HG02678 (cell line): ENCODE data around the gene TRAP1.
"Not testable (repeated sequence)": the region's sequence is repeated elsewhere in the genome, so short reads cannot be mapped to it uniquely, and the experiment has no call there.

Source experiments
- ATAC-seq: cut with Tn5 transposase; IDR thresholded peaks from one replicate; pipeline ENCODE4 v1.9.1; 2021; ENCODE audit warnings: mild to moderate bottlenecking, moderate library complexity; ENCODE audit not compliant: unreplicated experiment

The TRAP1 gene

DNA sequence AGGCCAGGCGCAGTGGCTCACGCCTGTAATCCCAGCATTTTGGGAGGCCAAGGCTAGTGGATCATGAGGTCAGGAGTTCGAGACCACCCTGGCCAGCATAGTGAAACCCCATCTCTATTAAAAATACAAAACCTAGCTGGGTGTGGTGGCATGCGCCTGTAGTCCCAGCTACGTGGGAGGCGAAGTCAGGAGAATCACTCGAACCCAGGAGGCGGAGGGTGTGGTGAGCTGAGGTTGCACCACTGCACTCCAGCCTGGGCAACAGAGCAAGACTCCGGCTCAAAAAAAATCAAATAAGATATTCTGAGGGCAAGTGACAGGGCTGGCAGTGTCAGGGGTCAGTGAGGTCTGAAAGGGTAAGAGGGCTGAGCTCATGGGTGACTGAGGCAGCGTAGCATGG, 2.9 kb downstream of the TRAP1 start:
- ATAC-seq = not testable (repeated sequence)

DNA sequence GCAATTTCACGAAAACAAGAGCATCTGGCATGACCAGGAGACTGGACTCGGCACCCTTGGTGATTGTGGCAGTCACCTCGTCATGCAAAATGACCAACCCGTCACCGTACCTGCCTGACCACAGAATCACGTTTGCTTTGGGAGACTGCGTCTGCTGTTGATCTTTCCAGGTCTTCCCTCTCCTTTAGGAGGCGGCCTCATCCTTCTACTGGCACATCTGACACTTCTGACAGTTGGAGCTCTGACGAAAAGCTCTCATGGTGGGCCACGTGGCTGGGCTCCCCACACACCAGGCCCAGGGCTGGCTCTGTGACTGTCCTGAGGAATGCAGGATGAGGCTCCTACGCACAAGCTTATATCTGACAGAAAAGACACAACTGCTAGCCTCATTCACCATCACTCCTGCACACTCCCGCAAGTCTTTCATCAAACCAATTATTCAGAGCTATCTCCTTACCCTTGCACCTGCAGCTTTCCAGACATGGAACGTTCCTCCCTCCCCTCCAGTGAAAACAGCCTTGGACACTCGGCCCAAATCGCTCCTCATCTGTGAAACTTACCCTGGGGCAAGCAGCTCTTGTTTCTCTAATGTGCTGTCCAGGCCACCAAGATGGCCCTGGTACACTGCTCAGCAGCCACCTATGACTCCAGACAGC, 3.6 kb downstream of the TRAP1 start:
- no peak for ATAC-seq

DNA sequence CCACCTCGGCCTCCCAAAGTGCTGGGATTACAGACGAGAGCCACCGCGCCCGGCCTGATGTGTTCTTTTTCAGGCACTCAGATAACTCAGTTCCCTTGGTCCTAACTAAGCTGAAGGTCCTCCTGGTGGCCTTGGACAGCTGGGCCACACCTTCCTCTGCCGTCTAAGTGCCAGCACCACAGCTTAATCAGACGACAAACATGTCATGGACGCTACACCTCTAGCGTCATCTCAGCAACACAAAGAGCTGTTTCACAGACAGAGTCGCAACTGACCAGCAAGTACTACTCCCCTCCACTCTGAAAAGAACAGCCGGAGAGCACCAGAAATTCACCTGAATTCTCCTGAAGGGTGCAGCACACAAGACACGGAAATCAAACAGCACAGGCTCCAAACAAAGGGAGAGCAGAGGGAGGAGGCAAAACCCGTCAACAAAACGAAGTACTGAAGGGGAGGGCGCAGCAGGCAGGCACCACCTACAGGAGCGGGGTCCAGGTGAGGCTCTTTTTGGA, 4.4 kb downstream of the TRAP1 start:
- no peak for ATAC-seq

DNA sequence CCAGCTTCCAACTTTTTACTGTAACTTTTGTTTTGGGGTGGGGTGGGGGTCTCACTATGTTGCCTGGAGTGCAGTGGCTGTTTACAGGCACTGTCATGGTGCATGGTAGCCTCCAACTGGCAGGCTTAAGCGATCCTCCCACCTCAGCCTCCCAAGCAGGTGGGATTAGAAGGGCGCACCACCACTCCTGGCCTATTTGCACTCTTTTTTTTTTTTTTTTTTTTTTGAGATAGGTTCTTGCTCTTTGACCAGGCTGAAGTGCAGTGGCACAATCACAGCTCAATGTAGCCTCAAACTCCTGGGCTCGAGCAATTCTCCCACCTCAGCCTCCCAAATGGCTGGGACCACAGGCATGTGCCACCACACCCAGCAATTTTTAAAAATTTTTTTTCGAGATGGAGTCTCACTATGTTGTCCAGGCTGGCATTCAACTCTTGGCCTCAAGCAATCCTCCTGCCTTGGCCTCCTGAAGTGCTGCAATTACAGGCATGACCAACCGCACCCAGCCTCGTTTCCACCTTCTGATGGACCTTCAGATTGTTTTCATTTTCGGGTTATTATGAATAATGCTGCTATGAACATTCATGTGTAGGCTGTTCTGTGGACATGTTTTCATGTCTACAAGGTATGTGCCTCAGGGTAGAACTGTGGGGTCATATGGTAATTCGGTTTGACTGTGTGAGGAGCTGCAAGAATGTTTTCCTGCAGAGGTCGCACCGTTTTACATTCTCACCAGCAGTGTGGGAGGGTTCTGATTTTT, 10.9 kb downstream of the TRAP1 start:
- ATAC-seq = no peak

DNA sequence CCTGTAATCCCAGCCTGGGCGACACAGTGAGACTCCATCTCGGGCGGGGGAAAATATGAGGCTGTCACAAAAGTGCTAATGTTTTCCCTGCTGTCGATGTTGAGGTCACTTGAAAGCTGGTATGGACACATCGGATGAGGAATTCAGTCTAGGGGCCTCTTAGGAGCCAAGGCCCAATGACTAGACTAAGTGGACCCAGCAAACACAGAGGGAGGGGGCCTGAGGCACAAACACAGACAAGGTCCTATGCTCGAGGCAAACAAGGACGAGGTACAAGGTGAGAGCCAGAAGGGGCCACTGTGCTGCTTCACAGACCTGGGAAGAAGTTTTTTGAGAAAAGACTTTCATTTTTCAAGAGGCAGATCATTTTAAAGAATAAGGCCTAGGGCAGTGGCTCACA, 15.2 kb downstream of the TRAP1 start:
- no peak for ATAC-seq

DNA sequence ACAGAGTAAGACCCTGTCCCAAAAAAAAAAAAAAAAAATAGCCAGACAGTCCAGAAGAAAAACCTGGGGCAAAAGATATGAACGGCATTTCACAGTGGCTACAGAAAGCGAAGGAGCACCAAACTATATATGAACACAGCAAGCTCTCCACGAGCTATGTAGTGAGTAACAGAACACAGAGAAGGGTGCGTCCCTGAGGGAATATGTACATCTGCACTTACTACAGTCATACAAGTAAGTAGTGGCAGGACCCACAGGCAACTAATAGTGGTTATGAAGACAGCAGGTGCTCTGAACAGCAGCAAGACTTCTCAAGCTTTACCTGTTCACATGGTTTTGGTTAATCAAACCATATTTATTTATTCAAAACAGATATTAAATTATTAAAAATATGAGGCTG, 15.8 kb downstream of the TRAP1 start:
- no peak for ATAC-seq

GRCh38 chr16:3698941-3699340, 18.4 kb downstream of the TRAP1 start:
- ATAC-seq = no peak

DNA sequence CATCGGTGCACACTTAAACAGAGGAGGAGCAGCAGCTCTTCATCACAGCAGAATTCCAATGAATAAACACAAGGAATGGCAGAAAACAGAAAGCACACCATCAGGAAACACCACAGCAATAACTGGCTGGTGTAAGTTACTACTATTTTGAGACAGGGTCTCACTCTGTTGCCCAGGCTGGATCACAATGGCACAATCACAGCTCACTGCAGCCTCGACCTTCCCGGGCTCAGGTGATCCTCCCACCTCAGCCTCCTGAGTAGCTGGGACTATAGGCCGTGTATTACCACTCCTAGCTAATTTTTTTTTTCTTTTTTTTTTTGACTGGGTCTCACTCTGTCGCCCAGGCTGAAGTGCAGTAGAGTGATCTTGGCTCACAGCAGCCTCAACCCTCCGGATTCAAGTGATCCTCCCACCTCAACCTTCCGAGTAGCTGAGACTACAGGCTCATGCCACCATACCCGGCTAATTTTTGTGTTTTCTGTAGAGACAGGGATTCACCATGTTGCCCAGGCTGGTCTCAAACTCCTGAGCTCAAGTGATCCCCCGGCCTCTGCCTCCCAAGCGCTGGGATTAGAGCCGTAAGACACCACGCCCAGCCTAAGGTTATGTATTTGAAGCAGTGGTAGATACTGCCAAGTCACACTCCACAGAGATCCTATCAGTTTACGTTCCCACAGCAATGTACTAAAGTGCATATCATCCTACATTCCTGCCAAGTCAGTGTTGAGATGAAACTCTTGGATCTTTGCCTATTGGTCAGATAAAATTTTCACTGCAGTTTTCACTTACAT, 20.7 kb downstream of the TRAP1 start:
- no peak for ATAC-seq

DNA sequence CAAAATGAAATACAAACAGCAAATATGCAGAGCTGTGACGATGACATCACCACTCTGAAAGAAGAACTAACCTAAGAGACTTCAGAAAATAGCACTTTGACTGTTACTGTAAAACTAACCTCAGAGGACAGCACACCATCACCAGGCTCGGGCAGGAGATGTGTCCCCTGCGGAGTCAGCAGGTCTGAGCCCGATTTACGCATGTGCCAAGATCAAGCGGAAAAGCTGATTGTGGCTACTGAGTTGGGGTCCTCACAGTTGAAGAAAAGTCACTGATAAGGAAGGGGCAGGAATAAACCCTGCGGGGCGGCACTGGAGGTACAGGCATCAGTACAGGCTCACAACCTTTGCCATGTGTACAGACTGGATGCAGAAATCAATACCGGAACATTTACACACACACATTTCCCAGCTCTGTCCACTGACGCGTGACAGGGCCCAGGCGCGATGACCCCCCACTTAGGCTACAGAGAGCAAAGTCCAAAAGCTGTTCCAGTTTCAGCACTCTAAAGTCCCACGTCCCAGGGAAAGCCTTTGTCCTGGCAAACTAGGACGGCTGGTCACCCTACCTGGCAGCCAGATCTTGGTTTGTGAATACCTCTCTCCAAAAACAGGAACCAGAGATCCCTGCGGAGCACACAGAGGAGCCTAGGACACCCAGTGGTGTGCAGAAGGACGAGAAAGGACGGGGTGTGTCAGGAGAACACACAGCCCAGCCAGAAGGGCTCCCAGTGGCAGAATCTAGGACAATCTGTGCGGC, 21.5 kb downstream of the TRAP1 start:
- ATAC-seq = no peak

DNA sequence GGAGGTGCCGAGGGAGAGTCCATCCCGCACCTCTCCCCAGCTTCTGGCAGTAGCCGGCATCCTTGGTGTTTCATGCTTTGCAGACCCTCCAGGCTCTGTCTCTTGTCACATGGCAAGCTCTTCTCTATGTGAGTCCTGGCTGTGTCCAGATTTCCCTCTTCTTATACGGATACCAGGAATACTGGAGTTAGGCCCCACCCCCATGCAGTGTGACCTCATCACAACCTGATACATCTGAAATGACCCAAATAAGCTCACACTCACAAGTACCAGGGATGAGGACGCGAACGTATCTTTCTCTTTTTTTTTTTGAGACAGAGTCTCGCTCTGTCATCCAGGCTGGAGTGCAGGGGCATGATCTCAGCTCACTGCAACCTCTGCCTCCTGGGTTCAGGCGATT, 23.3 kb downstream of the TRAP1 start:
- no peak for ATAC-seq

- no peak for ATAC-seq
These were observed 25.6 kb downstream of the TRAP1 start for GRCh38 chr16:3691761-3692160.

DNA sequence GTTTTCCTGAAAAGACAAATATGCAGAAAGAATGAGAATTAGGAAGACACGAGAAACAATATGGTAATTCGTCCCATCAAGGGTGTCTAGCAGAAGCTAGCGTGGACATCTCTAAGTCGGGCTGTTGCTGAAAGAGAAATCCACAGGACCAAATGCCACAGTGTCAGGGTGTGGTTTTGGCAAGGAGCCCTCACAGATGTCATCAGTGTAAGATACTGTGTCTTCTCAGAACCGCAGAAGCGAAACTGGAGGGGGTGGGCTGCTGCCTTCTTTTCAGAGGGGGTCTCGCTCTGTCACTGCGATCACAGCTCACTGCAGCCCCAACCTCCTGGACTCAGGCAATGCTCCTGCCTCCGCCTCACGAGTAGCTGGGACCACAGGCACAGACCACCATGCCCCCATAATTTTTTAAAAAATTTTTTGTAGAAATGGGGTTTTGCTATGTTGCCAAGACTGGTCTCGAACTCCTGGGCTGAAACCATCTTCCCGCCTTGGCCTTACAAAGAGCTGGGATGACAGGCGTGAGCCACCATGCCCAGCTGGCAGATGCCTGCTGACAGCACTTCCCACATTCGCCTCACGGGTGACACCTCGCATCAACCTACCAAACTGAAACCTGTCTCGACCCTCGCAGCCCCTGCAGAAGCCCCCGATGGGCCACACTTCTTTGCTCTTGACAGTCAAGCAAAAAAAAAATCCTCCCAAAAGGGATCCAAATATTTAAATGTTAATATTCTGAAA, 26.2 kb downstream of the TRAP1 start:
- no peak for ATAC-seq

DNA sequence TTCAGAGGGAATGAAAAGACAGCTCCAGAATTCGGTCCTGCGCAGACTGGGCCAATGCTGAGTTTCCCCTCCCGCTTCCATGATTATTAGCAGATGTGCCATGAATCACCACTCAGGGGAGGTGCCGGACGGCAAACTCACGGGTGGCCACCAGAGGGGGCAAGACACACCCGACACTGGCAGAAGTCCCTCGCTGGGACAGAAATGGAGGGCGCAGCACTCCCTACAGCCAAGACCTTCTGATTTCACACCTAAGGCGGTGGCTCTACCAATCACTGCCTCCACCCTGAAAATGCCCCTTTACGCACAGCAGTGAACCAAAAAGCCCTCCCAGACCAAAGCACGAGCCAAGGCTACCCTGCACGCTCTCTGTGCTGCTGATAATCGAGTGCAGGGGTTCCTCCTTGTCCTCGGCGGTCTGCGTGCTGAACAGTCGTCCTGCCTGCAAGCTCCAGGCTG, 26.8 kb downstream of the TRAP1 start:
- ATAC-seq = no peak

DNA sequence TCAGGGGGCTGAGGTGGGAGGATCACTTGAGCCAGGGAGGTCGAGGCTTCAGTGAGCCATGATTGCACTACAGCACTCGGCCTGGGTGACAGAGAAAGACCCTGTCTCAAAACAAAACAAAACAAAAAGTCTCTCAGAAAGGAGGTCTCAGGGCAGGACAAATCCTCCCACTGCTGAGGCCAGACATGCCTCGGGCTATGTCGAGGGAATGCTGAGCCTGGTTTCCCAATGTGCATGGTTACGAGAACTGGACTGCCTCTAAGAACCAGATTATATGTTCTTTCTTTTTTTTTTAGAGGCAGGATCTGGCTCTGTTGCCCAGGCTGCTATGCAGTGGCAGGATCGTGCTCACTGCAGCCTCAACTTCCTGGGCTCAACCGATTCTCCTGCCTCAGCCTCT, 27.6 kb downstream of the TRAP1 start:
- ATAC-seq = no peak

GRCh38 chr16:3687792-3688191, 29.5 kb downstream of the TRAP1 start:
- no peak for ATAC-seq

DNA sequence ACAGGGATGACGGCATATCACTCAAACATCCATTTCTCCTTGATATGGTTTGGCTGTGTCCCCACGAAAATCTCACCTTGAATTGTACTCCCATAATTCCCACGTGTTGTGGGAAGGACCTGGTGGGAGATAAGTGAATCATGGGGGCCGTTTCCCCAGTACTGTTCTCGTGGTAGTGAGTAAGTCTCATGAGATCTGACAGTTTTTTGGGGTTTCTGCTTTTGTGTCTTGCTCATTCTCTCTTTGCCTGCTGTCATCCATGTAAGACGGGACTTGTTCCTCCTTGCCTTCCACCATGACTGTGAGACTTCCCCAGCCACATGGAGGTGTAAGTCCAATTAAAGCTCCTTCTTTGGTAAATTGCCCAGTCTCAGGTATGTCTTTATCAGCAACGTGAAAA, 30.3 kb downstream of the TRAP1 start:
- no peak for ATAC-seq

- no peak for ATAC-seq
These were observed 36.1 kb downstream of the TRAP1 start for GRCh38 chr16:3681206-3681605.

DNA sequence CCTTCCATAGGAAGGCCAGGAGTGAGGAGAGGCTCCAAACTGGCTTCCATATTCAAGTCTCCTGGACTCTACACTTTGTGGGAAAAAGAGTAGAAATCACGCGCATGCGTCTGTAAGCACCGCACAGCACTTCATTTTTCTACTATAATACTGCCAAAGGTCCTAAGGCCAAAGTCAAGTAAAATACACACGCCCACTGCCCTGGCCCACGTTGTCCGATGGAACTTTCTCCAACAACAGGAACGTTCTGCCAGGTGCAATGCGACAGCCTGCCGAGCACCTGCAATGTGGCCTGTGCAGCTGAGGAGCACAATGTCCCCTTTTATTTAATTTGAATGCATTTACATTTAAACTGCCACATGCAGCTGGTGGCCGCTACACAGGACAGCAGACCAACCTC, 39.3 kb downstream of the TRAP1 start:
- no peak for ATAC-seq

DNA sequence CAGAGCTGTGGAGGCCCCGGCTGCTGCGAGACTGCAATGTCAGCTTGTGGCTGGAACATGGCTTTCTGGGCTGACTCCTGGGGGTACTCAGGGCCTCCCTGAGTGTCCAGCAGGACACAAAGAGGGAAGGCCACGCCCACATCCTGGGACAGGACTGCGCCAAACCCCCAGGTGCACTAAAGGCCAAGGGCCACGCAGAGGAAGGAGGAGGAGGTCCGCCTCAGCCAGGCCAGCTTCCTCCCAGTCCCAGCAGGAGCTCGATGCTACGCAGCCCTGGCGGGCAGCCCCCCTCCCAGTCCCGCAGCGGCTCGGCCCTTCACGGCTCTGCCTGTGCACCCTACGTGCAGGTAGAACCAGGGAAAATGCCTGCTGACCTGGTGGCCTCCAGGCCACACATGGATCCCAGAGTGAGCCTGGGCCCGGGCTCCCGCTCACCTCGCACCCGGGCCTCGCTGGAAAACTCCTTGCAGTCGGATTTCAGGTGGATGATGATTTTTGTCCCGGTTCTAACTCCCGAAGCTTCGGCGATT, 41.7 kb downstream of the TRAP1 start:
- no peak for ATAC-seq
